GM23338 (cell line): ENCODE results near the gene RORB. TPM values are rescaled to one million over a fixed set of nuclear protein-coding genes. Genes with fewer than 3 reads are reported as not detected.

Experiments used
- ATAC-seq: fragments of 200-7000 bp; cut with Tn5 transposase; 3 replicates; pipeline ENCODE4 v1.9.1; 2020
- DNase-seq: peaks from one replicate; pipeline ENCODE4 v3.0.0-alpha.2; 2015; ENCODE audit warnings: low spot score
- H2AFZ ChIP-seq: fragments of 200-600 bp; sonication (generic); 2 replicates; pipeline ENCODE4 v1.8.0; 2016; ENCODE audit warnings: antibody characterized with exemption, mild to moderate bottlenecking, moderate library complexity
- H3F3A ChIP-seq: fragments of 200-600 bp; sonication (generic); replicated peaks from 2 replicates; pipeline ENCODE4 v1.8.0; 2017; ENCODE audit warnings: antibody characterized with exemption, mixed run types, low read depth
- H3K27ac ChIP-seq: fragments of 200-600 bp; sonication (generic); 2 replicates; pipeline ENCODE4 v1.6.1; 2016; ENCODE audit warnings: low read depth
- H3K27me3 ChIP-seq: fragments of 200-600 bp; sonication (generic); 2 replicates; pipeline ENCODE4 v1.8.0; 2016; ENCODE audit warnings: mild to moderate bottlenecking, mixed run types, moderate library complexity; ENCODE audit not compliant: insufficient read depth
- H3K36me3 ChIP-seq: fragments of 200-600 bp; sonication (generic); 2 replicates; pipeline ENCODE4 v1.8.0; 2016; ENCODE audit warnings: mild to moderate bottlenecking; ENCODE audit not compliant: insufficient read depth
- H3K4me1 ChIP-seq: fragments of 200-600 bp; sonication (generic); 2 replicates; pipeline ENCODE4 v1.8.0; 2016; ENCODE audit warnings: mild to moderate bottlenecking, moderate library complexity; ENCODE audit not compliant: insufficient read depth
- H3K4me2 ChIP-seq: fragments of 200-600 bp; sonication (generic); 2 replicates; pipeline ENCODE4 v1.7.1; 2017; ENCODE audit warnings: mixed run types
- H3K4me3 ChIP-seq: fragments of 200-600 bp; sonication (generic); 2 replicates; pipeline ENCODE4 v1.6.1; 2016; ENCODE audit warnings: mixed run types
- H3K79me2 ChIP-seq: fragments of 200-600 bp; sonication (generic); replicated peaks from 2 replicates; pipeline ENCODE4 v1.8.0; 2017; ENCODE audit warnings: mild to moderate bottlenecking; ENCODE audit not compliant: insufficient read depth
- H3K9me2 ChIP-seq: fragments of 200-600 bp; sonication (generic); 2 replicates; pipeline ENCODE4 v1.8.0; 2017; ENCODE audit not compliant: insufficient read depth
- H4K20me1 ChIP-seq: fragments of 200-600 bp; sonication (generic); replicated peaks from 2 replicates; pipeline ENCODE4 v1.8.0; 2017; ENCODE audit warnings: mild to moderate bottlenecking; ENCODE audit not compliant: insufficient read depth
- H3K27ac Mint-ChIP-seq: 2 replicates; pipeline ENCODE4 v1.8.0; 2020; ENCODE audit warnings: inconsistent platforms, mild to moderate bottlenecking, moderate library complexity, mixed read lengths
- H3K27me3 Mint-ChIP-seq: 3 replicates; pipeline ENCODE4 v1.8.0; 2022; ENCODE audit warnings: low read depth, mild to moderate bottlenecking, moderate library complexity, mixed read lengths, inconsistent platforms; ENCODE audit not compliant: insufficient read depth, poor library complexity
- H3K36me3 Mint-ChIP-seq: 3 replicates; pipeline ENCODE4 v1.8.0; 2021; ENCODE audit warnings: low read depth, mild to moderate bottlenecking, inconsistent platforms, moderate library complexity, mixed read lengths
- H3K4me1 Mint-ChIP-seq: 3 replicates; pipeline ENCODE4 v1.8.0; 2020; ENCODE audit warnings: mild to moderate bottlenecking, inconsistent platforms, mixed read lengths
- H3K4me3 Mint-ChIP-seq: 3 replicates; pipeline ENCODE4 v1.8.0; 2021; ENCODE audit warnings: moderate library complexity, mild to moderate bottlenecking, inconsistent platforms, mixed read lengths
- H3K9me3 Mint-ChIP-seq: 3 replicates; pipeline ENCODE4 v1.8.0; 2020; ENCODE audit warnings: moderate library complexity, mild to moderate bottlenecking, inconsistent platforms, mixed read lengths
- CREB1 ChIP-seq: fragments of 250-450 bp; sonication (Bioruptor Pico); IDR thresholded peaks from 2 replicates; pipeline ENCODE4 v1.5.0; 2020; ENCODE audit warnings: low read depth, mild to moderate bottlenecking, moderate library complexity
- CTCF ChIP-seq, 2 experiments: fragments of 200-600 bp in 1 of 2; sonication (generic) in 1 of 2; conservative IDR thresholded peaks; 2 replicates each; pipeline versions ENCODE4 v1.5.1 to v1.6.1; 2016 to 2017; ENCODE audit warnings: antibody characterized with exemption in 2 of 2, low read depth in 2 of 2, mild to moderate bottlenecking in 2 of 2, moderate library complexity in 1 of 2
- ETS1 ChIP-seq: IDR thresholded peaks from 2 replicates; pipeline ENCODE4 v1.6.1; 2016; ENCODE audit warnings: antibody characterized with exemption
- EZH2phosphoT487 ChIP-seq: fragments of 200-600 bp; sonication (generic); IDR thresholded peaks from one replicate; pipeline ENCODE4 v1.8.1; 2018; ENCODE audit warnings: antibody characterized with exemption; ENCODE audit not compliant: unreplicated experiment
- NANOG ChIP-seq: IDR thresholded peaks from 2 replicates; pipeline ENCODE4 v1.6.1; 2016; ENCODE audit warnings: antibody characterized with exemption, borderline replicate concordance
- POLR2AphosphoS5 ChIP-seq: IDR thresholded peaks from 2 replicates; pipeline ENCODE4 v1.6.1; 2016; ENCODE audit warnings: antibody characterized with exemption, low read depth
- REST ChIP-seq: IDR thresholded peaks from one replicate; pipeline ENCODE4 v1.6.1; 2018; ENCODE audit warnings: antibody characterized with exemption; ENCODE audit not compliant: unreplicated experiment
- STAT1 ChIP-seq: IDR thresholded peaks from one replicate; pipeline ENCODE4 v1.6.1; 2016; ENCODE audit warnings: antibody characterized with exemption; ENCODE audit not compliant: unreplicated experiment
- ZNF114 ChIP-seq: fragments of 250-450 bp; sonication (Bioruptor Pico); IDR thresholded peaks from 2 replicates; pipeline ENCODE4 v1.5.0; 2020; ENCODE audit warnings: mild to moderate bottlenecking, moderate library complexity
- ZNF331 ChIP-seq: fragments of 250-450 bp; sonication (Bioruptor Pico); IDR thresholded peaks from 2 replicates; pipeline ENCODE4 v1.5.0; 2020; ENCODE audit warnings: low read depth, mild to moderate bottlenecking, moderate library complexity
- ZNF462 ChIP-seq: fragments of 250-450 bp; sonication (Bioruptor Pico); IDR thresholded peaks from 2 replicates; pipeline ENCODE4 v1.5.0; 2020; ENCODE audit warnings: mild to moderate bottlenecking, moderate library complexity
- polyA plus RNA-seq: library from polyadenylated mRNA; unstranded; fragments of >200 nt; fragmentation: Nextera tagmentation; extraction: Ambion mirVana; gene quantifications from 2 replicates; pipeline ENCODE4 v1.2.1, GENCODE V29; 2016
- total RNA-seq: library from RNA; depleted of rRNA; stranded (reverse); fragments of >200 nt; shearing (Covaris generic); gene quantifications from 2 replicates; pipeline ENCODE4 v1.2.3, GENCODE V29; 2014

The RORB gene
- total and polyA plus RNA-seq, 2 experiments from 2014 or later: 1.2 to 4.5 TPM

- no peaks in the 10 kb centered on the region for H3K36me3 ChIP-seq
- H2AFZ ChIP-seq: no peak overlapping the region
- H4K20me1 ChIP-seq: no peaks in the 10 kb centered on the region
- DNase-seq: no peak
- peaks cover 7% of the 10 kb centered on the region for H3K27me3 Mint-ChIP-seq
- no peak overlapping the region for H3K4me3 ChIP-seq
- H3K27me3 ChIP-seq: no peaks in the 10 kb centered on the region
- no peaks in the 10 kb centered on the region; the same call in 2 of the 3 replicates for H3K36me3 Mint-ChIP-seq
- no peaks in the 10 kb centered on the region for H3K9me2 ChIP-seq
- no peaks in the 10 kb centered on the region for H3K79me2 ChIP-seq
- no peak overlapping the region for H3K4me2 ChIP-seq
- no peaks in the 10 kb centered on the region for H3F3A ChIP-seq
- peaks cover 29% of the 10 kb centered on the region for H3K4me1 Mint-ChIP-seq
- no peaks in the 10 kb centered on the region for H3K9me3 Mint-ChIP-seq
- H3K27ac Mint-ChIP-seq: no peak overlapping the region
- TF ChIP-seq POLR2AphosphoS5 (no peak), NANOG (no peak), ZNF331 (CRISPR knock-in tag) (no peak), ZNF462 (no peak), CREB1 (CRISPR knock-in tag) (no peak), EZH2phosphoT487 (no peak), CTCF (conservative IDR thresholded peaks at IDR 0.05; ENCODE audit: low read depth in 2 of 2) (no peak), STAT1 (no peak), ETS1 (no peak), REST (no peak), ZNF114 (CRISPR knock-in tag) (no peak)
- no peak overlapping the region for H3K4me3 Mint-ChIP-seq
- no peak for ATAC-seq
- peaks cover 16% of the 10 kb centered on the region for H3K4me1 ChIP-seq
- no peak overlapping the region for H3K27ac ChIP-seq
Measured at GRCh38 chr9:74487395-74487794, 9.7 kb upstream of the RORB start.
